Mucosa of rectum (tissue), 2 donors: ENCODE measurements around the gene NEUROG1.

Experiments
- H3K27ac ChIP-seq, 2 donors: one replicate each; pipeline ENCODE4 v1.7.0; 2013; ENCODE audit warnings: inconsistent platforms in 2 of 2, low read depth in 2 of 2, low read length in 2 of 2
- H3K27me3 ChIP-seq, 2 donors: one replicate each; pipeline ENCODE4 v1.7.0; 2013; ENCODE audit warnings: low read length in 2 of 2; ENCODE audit not compliant: control insufficient read depth in 2 of 2, insufficient read depth in 2 of 2
- H3K36me3 ChIP-seq, 2 donors: one replicate each; pipeline ENCODE4 v1.7.0; 2013; ENCODE audit warnings: low read length in 2 of 2; ENCODE audit not compliant: control insufficient read depth in 2 of 2, insufficient read depth in 2 of 2
- H3K4me1 ChIP-seq, 2 donors: one replicate each; pipeline ENCODE4 v1.7.0; 2013; ENCODE audit warnings: low read length in 2 of 2, mild to moderate bottlenecking in 1 of 2; ENCODE audit not compliant: control insufficient read depth in 2 of 2, insufficient read depth in 2 of 2
- H3K4me3 ChIP-seq, 2 donors: one replicate each; pipeline ENCODE4 v1.7.0; 2013; ENCODE audit warnings: low read length in 2 of 2
- H3K9ac ChIP-seq, 2 donors: one replicate each; pipeline ENCODE4 v1.7.0; 2013; ENCODE audit warnings: low read length in 2 of 2, low read depth in 1 of 2, mild to moderate bottlenecking in 1 of 2
- H3K9me3 ChIP-seq, 2 donors: one replicate each; pipeline ENCODE4 v1.7.0; 2013; ENCODE audit warnings: low read length in 2 of 2; ENCODE audit not compliant: control insufficient read depth in 2 of 2
- donor health status: healthy.
- donor health status: Normal muscosa, but diverticular disease.

The NEUROG1 gene

DNA sequence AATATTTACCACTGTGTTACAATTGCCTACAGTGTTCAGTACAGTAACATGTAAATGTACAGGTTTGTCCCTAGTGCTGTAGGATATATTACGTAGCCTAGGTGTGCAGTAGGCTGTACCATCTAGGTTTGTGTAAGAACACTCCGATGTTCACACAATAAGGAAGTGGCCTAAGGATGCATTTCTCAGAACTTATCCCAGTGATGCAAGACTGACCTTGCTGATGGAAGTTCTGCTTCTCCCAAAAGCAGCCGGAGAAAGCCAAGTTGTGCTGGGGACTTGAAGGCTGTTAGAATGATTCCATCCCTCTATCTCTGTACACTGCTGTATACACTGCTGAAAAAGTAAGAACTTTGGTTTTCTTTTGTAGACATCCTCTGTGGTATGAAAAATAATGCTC, 21.6 kb downstream of the NEUROG1 start:
- H3K27me3 ChIP-seq: peaks cover 6 to 12% of the 10 kb centered on the region in 2 donors
- no peaks in the 10 kb centered on the region for H3K9me3 ChIP-seq
- H3K4me1 ChIP-seq: no peaks in the 10 kb centered on the region

GRCh38 chr5:135511761-135512575, 23.8 kb downstream of the NEUROG1 start:
- Histone ChIP-seq H3K4me1 (no peaks in the 10 kb centered on the region), H3K27me3 (peaks cover 9 to 22% of the 10 kb centered on the region in 2 donors), H3K27ac (no peak overlapping the region), H3K9ac (no peak overlapping the region), H3K36me3 (no peaks in the 10 kb centered on the region), H3K4me3 (no peak overlapping the region), H3K9me3 (no peaks in the 10 kb centered on the region)

More for the DNA sequence above, 21.6 kb downstream of the NEUROG1 start:
- no peak overlapping the region for H3K4me3 ChIP-seq
- no peak overlapping the region for H3K27ac ChIP-seq
- no peaks in the 10 kb centered on the region for H3K36me3 ChIP-seq
- H3K9ac ChIP-seq: no peak overlapping the region

DNA sequence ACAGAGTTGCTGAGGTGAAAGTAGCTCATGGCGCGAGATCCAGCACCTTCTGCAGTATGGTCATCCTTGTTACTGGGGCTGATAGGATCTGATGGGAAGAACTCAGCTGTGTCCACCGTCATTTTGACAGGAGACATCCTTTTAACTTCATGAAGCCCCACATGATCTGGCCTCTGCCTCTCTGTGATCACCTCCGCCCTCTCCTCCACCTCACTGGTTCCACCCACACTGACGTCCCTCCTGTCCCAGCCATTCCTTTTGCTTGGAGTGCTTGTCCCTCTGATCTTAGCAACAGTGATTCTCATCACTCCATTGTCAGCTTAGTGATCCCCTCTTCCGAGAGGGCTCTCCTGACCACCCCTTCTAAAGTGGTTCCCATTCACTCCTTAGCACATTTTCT, 25.8 kb downstream of the NEUROG1 start:
- Histone ChIP-seq H3K4me3 (no peak overlapping the region), H3K9ac (no peak overlapping the region), H3K27me3 (peaks cover 7 to 22% of the 10 kb centered on the region in 2 donors), H3K36me3 (no peaks in the 10 kb centered on the region), H3K4me1 (no peaks in the 10 kb centered on the region), H3K27ac (no peak overlapping the region), H3K9me3 (no peaks in the 10 kb centered on the region)

- Histone ChIP-seq H3K4me3 (no peak overlapping the region), H3K27me3 (peaks cover 7 to 26% of the 10 kb centered on the region in 2 donors), H3K27ac (no peak overlapping the region), H3K9ac (no peak overlapping the region), H3K36me3 (no peaks in the 10 kb centered on the region), H3K9me3 (no peaks in the 10 kb centered on the region), H3K4me1 (no peaks in the 10 kb centered on the region)
These were observed 27.2 kb downstream of the NEUROG1 start for GRCh38 chr5:135508496-135509005.

GRCh38 chr5:135505973-135506372, 29.8 kb downstream of the NEUROG1 start:
- Histone ChIP-seq H3K4me3 (no peak overlapping the region), H3K4me1 (no peaks in the 10 kb centered on the region), H3K9ac (no peak overlapping the region), H3K36me3 (no peaks in the 10 kb centered on the region), H3K27ac (no peak overlapping the region), H3K27me3 (peaks cover 7 to 26% of the 10 kb centered on the region in 2 donors), H3K9me3 (no peaks in the 10 kb centered on the region)

GRCh38 chr5:135504376-135504775, 31.4 kb downstream of the NEUROG1 start:
- H3K36me3 ChIP-seq: no peaks in the 10 kb centered on the region
- no peak overlapping the region for H3K4me3 ChIP-seq
- H3K4me1 ChIP-seq: no peaks in the 10 kb centered on the region
- no peak overlapping the region for H3K9ac ChIP-seq
- no peaks in the 10 kb centered on the region for H3K9me3 ChIP-seq
- no peak overlapping the region for H3K27ac ChIP-seq
- peaks cover 7 to 22% of the 10 kb centered on the region in 2 donors for H3K27me3 ChIP-seq

DNA sequence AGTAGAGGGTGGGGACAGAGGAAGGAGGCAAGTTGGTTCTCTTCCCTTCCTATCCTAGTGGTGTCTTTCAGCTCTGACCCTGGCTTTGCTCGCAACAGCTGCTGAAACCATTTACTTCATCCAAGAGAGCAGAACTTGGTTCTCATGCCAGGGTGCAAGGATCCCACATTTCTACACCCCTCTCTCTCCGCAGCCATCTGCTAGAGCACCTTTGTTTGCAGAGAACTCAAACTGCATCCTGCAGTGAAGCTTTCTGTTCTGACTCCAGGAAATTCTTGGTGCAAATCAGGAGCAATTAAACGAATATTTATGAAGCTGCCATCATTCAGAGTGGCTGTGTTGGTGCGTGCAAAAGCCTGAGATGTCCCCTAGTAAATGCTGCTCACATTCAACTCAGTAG, 31.9 kb downstream of the NEUROG1 start:
- Histone ChIP-seq H3K4me3 (no peak overlapping the region), H3K9ac (no peak overlapping the region), H3K36me3 (no peaks in the 10 kb centered on the region), H3K9me3 (no peaks in the 10 kb centered on the region), H3K27me3 (peaks cover 7 to 22% of the 10 kb centered on the region in 2 donors), H3K4me1 (no peaks in the 10 kb centered on the region), H3K27ac (no peak overlapping the region)

DNA sequence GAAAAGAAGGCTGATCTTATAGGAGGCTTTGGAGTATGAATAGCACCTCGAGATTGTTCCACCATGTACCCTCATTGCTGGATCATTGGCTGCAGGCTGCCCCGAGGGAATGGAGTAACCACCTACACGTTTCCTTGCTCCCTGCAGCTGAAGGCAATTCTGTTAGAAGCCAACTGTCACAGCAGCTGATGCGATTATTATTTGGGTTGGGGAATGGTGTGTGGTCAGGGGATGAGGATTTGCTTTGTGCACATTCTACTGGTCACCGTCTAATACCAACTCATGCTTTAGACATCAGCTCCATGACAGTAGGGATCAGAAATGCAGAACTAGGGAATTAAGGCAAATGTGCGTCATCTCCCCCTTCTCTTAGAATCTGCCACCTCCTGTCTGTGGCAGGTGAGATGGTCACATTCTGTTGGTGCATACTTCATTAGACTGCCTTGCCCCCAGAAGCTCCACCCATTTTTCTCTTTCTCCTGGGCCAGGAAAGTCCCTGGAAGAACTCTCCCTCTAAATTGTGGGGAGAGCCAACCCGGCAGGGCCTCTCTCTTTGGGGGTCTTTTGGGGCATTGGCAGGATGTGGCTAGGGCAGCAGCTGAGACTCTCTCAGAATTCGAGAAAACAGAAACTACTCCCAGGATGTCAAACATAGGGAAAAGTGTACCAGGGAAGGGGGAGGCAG, 32.8 kb downstream of the NEUROG1 start:
- no peak overlapping the region for H3K9ac ChIP-seq
- H3K27me3 ChIP-seq: peaks cover 9 to 19% of the 10 kb centered on the region in 2 donors
- H3K27ac ChIP-seq: no peak overlapping the region
- H3K4me1 ChIP-seq: no peaks in the 10 kb centered on the region
- H3K36me3 ChIP-seq: no peaks in the 10 kb centered on the region
- H3K4me3 ChIP-seq: no peak overlapping the region
- no peaks in the 10 kb centered on the region for H3K9me3 ChIP-seq

DNA sequence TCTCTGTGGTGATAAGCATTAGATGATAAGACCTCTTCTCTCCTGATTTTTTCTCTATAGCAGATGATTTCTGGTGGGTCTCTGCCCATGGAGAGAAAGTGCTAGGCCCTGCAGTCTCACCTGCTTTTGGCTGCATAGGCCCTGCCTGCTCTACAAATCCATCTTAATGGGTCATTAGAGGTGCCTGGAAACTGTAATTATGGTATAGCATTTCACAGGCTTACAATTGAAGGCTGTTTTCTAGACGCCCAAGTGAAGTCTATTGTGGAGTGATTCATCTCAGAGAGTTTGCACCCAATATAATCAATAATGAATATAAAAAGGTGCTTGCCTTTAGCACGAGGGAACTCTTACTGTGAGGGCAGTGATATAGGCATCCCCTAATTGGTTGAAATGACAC, 33.8 kb downstream of the NEUROG1 start:
- no peak overlapping the region for H3K4me3 ChIP-seq
- H3K9ac ChIP-seq: no peak overlapping the region
- no peaks in the 10 kb centered on the region for H3K4me1 ChIP-seq
- H3K27ac ChIP-seq: no peak overlapping the region
- no peaks in the 10 kb centered on the region for H3K9me3 ChIP-seq
- H3K36me3 ChIP-seq: no peaks in the 10 kb centered on the region
- peaks cover 11 to 15% of the 10 kb centered on the region in 2 donors for H3K27me3 ChIP-seq

GRCh38 chr5:135498637-135498995, 37.1 kb downstream of the NEUROG1 start:
- no peak overlapping the region for H3K27ac ChIP-seq

More at GRCh38 chr5:135498637-135498995, 37.1 kb downstream of the NEUROG1 start:
- Histone ChIP-seq H3K27me3 (peaks cover 11 to 13% of the 10 kb centered on the region in 2 donors), H3K4me1 (no peaks in the 10 kb centered on the region), H3K36me3 (no peaks in the 10 kb centered on the region), H3K9ac (no peak overlapping the region), H3K4me3 (no peak overlapping the region), H3K9me3 (no peaks in the 10 kb centered on the region)
